Measurements from ENCODE around the gene ZNF626. TPM values are rescaled to one million over a fixed set of nuclear protein-coding genes. Genes with fewer than 3 reads are reported as not detected.
"Not testable (repeated sequence)": the region's sequence is repeated elsewhere in the genome, so short reads cannot be mapped to it uniquely, and the experiment has no call there.

Gene ZNF626
- 10 to 100 TPM; 19.0 to 40.3 (median 32.5) TPM for total RNA-seq
- 10 to 100 TPM; 15.3 to 15.6 TPM for polyA plus RNA-seq
- long read RNA-seq, donor 1, transcript ZNF626-201 (4 exons, 1,123 nt) = major isoform, 8 of 23 reads
- long read RNA-seq, donor 1, partial matches to known transcripts = 0 of 23 reads
- long read RNA-seq, donor 1, other reads (novel, unspliced or antisense) = 15 of 23 reads
- long read RNA-seq, donor 2, full-length matches to known transcripts = 12 of 12 reads
- long read RNA-seq, donor 2, partial matches to known transcripts = 0 of 12 reads
- long read RNA-seq, donor 2, other reads (novel, unspliced or antisense) = 0 of 12 reads
- long read RNA-seq, donor 3, transcript ZNF626-201 (4 exons, 1,123 nt) = major isoform, 10 of 25 reads
- long read RNA-seq, donor 3, partial matches to known transcripts = 2 of 25 reads
- long read RNA-seq, donor 3, other reads (novel, unspliced or antisense) = 13 of 25 reads

GRCh38 chr19:20661150-20661819 is at the start of gene ZNF626:
TSS of gene ZNF626 (minus strand) at chr19:20661571. CDS start at chr19:20661446, 125 bp downstream.
- intact Hi-C loops (cut with DNase I) = no loop called here
- peak within 1 kb of the TSS in 1 of 2 donors; percentile 65 for H3K27ac ChIP-seq
- TF ChIP-seq POLR2A (IDR thresholded peaks at IDR 0.05) (peak; percentile 75), CTCF (IDR thresholded peaks at IDR 0.05) (no peak), EP300 (IDR thresholded peaks at IDR 0.05) (no peak)
- WGBS, 3 donors = 0 to 1% (median 0%) methylated on average over 25 of the region's 25 CpGs
- peak within 1 kb of the TSS; percentile 74 for H3K4me3 ChIP-seq
- peak; percentile 96 to 99 (median 98) for DNase-seq
- H3K4me1 ChIP-seq (ENCODE audit: insufficient read depth) = peaks cover 8% of the 10 kb centered on the region
- peaks cover 0 to 4% of the 10 kb centered on the region in 2 donors for H3K9me3 ChIP-seq
- H3K27me3 ChIP-seq = no peaks in the 10 kb centered on the region
- H3K36me3 ChIP-seq = no peaks in the 10 kb centered on the region

DNA sequence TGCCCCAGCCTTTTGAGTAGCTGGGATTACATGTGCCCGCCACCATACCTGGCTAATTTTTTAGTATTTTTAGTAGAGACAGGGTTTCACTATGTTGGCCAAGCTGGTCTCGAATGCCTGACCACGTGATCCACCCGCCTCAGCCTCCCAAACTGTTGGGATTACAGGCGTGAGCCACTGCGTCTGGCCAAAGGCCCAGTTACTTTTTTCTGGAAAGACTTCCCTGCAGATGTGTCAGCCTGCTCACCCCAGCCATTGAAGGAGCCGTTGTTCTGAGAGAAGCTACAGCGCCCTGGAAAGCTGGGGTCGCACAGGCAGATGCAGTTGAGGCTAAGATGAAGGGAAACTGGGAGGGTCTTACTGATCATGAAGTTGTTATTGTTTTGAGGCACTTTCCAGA is 7.9 kb upstream of the ZNF626 start:
- no peaks in the 10 kb centered on the region for H3K9me3 ChIP-seq
- no peak overlapping the region for H3K4me3 ChIP-seq
- no peaks in the 10 kb centered on the region for H3K4me1 ChIP-seq (ENCODE audit: insufficient read depth)
- intact Hi-C loops (cut with DNase I) = no loop called here
- H3K27ac ChIP-seq = no peak overlapping the region
- no peak for DNase-seq
- TF ChIP-seq CTCF (IDR thresholded peaks at IDR 0.05) (no peak), POLR2A (IDR thresholded peaks at IDR 0.05) (no peak), EP300 (IDR thresholded peaks at IDR 0.05) (no peak)
- 81 to 89% (median 84%) methylated on average over 9 of the region's 9 CpGs for WGBS, 3 donors
- H3K36me3 ChIP-seq = no peaks in the 10 kb centered on the region
- no peaks in the 10 kb centered on the region for H3K27me3 ChIP-seq

- Histone ChIP-seq H3K27me3 (no peaks in the 10 kb centered on the region), H3K9me3 (no peaks in the 10 kb centered on the region), H3K27ac (no peak overlapping the region), H3K36me3 (no peaks in the 10 kb centered on the region), H3K4me1 (ENCODE audit: insufficient read depth) (no peaks in the 10 kb centered on the region), H3K4me3 (no peak overlapping the region)
- intact Hi-C loops (cut with DNase I) = no loop called here
- TF ChIP-seq POLR2A (IDR thresholded peaks at IDR 0.05) = no peak
- no peak for TF ChIP-seq EP300 (IDR thresholded peaks at IDR 0.05)
- no peak for TF ChIP-seq CTCF (IDR thresholded peaks at IDR 0.05)
- 96 to 97% (median 97%) methylated on average over 4 of the region's 4 CpGs for WGBS, 3 donors
- no peak for DNase-seq
Measured at GRCh38 chr19:20667281-20667680, 5.9 kb upstream of the ZNF626 start.

- no peaks in the 10 kb centered on the region for H3K4me1 ChIP-seq (ENCODE audit: insufficient read depth)
- no peaks in the 10 kb centered on the region for H3K9me3 ChIP-seq
- H3K27me3 ChIP-seq = no peaks in the 10 kb centered on the region
- intact Hi-C loops (cut with DNase I) = no loop called here
- 56 to 73% (median 64%) methylated on average over 22 of the region's 22 CpGs for WGBS, 3 donors
- peak overlapping the region; percentile 51 to 55 for H3K27ac ChIP-seq
- TF ChIP-seq EP300 (IDR thresholded peaks at IDR 0.05) = no peak
- TF ChIP-seq CTCF (IDR thresholded peaks at IDR 0.05) = no peak
- TF ChIP-seq POLR2A (IDR thresholded peaks at IDR 0.05) = no peak
- peak; percentile 32 to 42 (median 36) for DNase-seq
- no peaks in the 10 kb centered on the region for H3K36me3 ChIP-seq
- no peak overlapping the region for H3K4me3 ChIP-seq
Measured at GRCh38 chr19:20664901-20665781, 3.8 kb upstream of the ZNF626 start.

DNA sequence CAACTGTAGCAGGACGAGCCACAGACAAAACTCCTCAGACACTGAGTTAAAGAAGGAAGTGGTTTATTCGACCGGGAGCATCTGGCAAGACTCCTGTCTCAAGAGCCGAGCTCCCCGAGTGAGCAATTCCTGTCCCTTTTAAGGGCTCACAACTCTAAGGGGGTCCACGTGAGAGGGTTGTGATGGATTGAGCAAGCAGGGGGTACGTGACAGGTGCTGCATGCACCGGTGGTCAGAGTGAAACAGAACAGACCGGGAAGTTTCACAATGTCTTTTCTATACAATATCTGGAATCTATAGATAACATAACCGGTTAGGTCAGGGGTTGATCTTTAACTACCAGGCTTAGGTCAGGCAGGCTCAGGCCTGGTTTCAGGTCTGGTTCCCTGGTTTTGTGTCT is 3.1 kb upstream of the ZNF626 start:
- H3K4me1 ChIP-seq (ENCODE audit: insufficient read depth); intact Hi-C loops (cut with DNase I): not testable (repeated sequence)

More for the DNA sequence above, 3.1 kb upstream of the ZNF626 start:
- H3K36me3 ChIP-seq, H3K4me3 ChIP-seq, H3K9me3 ChIP-seq, H3K27me3 ChIP-seq, DNase-seq: not testable (repeated sequence)
- peak overlapping the region in 1 of 2 donors; percentile 51 for H3K27ac ChIP-seq
- 80 to 86% (median 85%) methylated on average over 10 of the region's 10 CpGs for WGBS, 3 donors

All from ovary (tissue), 10 donors.